GM23338 (cell line): Measurements from ENCODE around the gene KRT84. TPM values are rescaled to one million over a fixed set of nuclear protein-coding genes. Genes with fewer than 3 reads are reported as not detected.

Experiments used
- ATAC-seq: fragments of 200-7000 bp; cut with Tn5 transposase; 3 replicates; pipeline ENCODE4 v1.9.1; 2020
- DNase-seq: peaks from one replicate; pipeline ENCODE4 v3.0.0-alpha.2; 2015; ENCODE audit warnings: low spot score
- H2AFZ ChIP-seq: fragments of 200-600 bp; sonication (generic); 2 replicates; pipeline ENCODE4 v1.8.0; 2016; ENCODE audit warnings: antibody characterized with exemption, mild to moderate bottlenecking, moderate library complexity
- H3F3A ChIP-seq: fragments of 200-600 bp; sonication (generic); replicated peaks from 2 replicates; pipeline ENCODE4 v1.8.0; 2017; ENCODE audit warnings: antibody characterized with exemption, mixed run types, low read depth
- H3K27ac ChIP-seq: fragments of 200-600 bp; sonication (generic); 2 replicates; pipeline ENCODE4 v1.6.1; 2016; ENCODE audit warnings: low read depth
- H3K27me3 ChIP-seq: fragments of 200-600 bp; sonication (generic); 2 replicates; pipeline ENCODE4 v1.8.0; 2016; ENCODE audit warnings: mild to moderate bottlenecking, mixed run types, moderate library complexity; ENCODE audit not compliant: insufficient read depth
- H3K36me3 ChIP-seq: fragments of 200-600 bp; sonication (generic); 2 replicates; pipeline ENCODE4 v1.8.0; 2016; ENCODE audit warnings: mild to moderate bottlenecking; ENCODE audit not compliant: insufficient read depth
- H3K4me1 ChIP-seq: fragments of 200-600 bp; sonication (generic); 2 replicates; pipeline ENCODE4 v1.8.0; 2016; ENCODE audit warnings: mild to moderate bottlenecking, moderate library complexity; ENCODE audit not compliant: insufficient read depth
- H3K4me2 ChIP-seq: fragments of 200-600 bp; sonication (generic); 2 replicates; pipeline ENCODE4 v1.7.1; 2017; ENCODE audit warnings: mixed run types
- H3K4me3 ChIP-seq: fragments of 200-600 bp; sonication (generic); 2 replicates; pipeline ENCODE4 v1.6.1; 2016; ENCODE audit warnings: mixed run types
- H3K79me2 ChIP-seq: fragments of 200-600 bp; sonication (generic); replicated peaks from 2 replicates; pipeline ENCODE4 v1.8.0; 2017; ENCODE audit warnings: mild to moderate bottlenecking; ENCODE audit not compliant: insufficient read depth
- H3K9me2 ChIP-seq: fragments of 200-600 bp; sonication (generic); 2 replicates; pipeline ENCODE4 v1.8.0; 2017; ENCODE audit not compliant: insufficient read depth
- H4K20me1 ChIP-seq: fragments of 200-600 bp; sonication (generic); replicated peaks from 2 replicates; pipeline ENCODE4 v1.8.0; 2017; ENCODE audit warnings: mild to moderate bottlenecking; ENCODE audit not compliant: insufficient read depth
- H3K27ac Mint-ChIP-seq: 2 replicates; pipeline ENCODE4 v1.8.0; 2020; ENCODE audit warnings: inconsistent platforms, mild to moderate bottlenecking, moderate library complexity, mixed read lengths
- H3K27me3 Mint-ChIP-seq: 3 replicates; pipeline ENCODE4 v1.8.0; 2022; ENCODE audit warnings: low read depth, mild to moderate bottlenecking, moderate library complexity, mixed read lengths, inconsistent platforms; ENCODE audit not compliant: insufficient read depth, poor library complexity
- H3K36me3 Mint-ChIP-seq: 3 replicates; pipeline ENCODE4 v1.8.0; 2021; ENCODE audit warnings: low read depth, mild to moderate bottlenecking, inconsistent platforms, moderate library complexity, mixed read lengths
- H3K4me1 Mint-ChIP-seq: 3 replicates; pipeline ENCODE4 v1.8.0; 2020; ENCODE audit warnings: mild to moderate bottlenecking, inconsistent platforms, mixed read lengths
- H3K4me3 Mint-ChIP-seq: 3 replicates; pipeline ENCODE4 v1.8.0; 2021; ENCODE audit warnings: moderate library complexity, mild to moderate bottlenecking, inconsistent platforms, mixed read lengths
- H3K9me3 Mint-ChIP-seq: 3 replicates; pipeline ENCODE4 v1.8.0; 2020; ENCODE audit warnings: moderate library complexity, mild to moderate bottlenecking, inconsistent platforms, mixed read lengths
- CTCF ChIP-seq, 2 experiments: fragments of 200-600 bp in 1 of 2; sonication (generic) in 1 of 2; conservative IDR thresholded peaks; 2 replicates each; pipeline versions ENCODE4 v1.5.1 to v1.6.1; 2016 to 2017; ENCODE audit warnings: antibody characterized with exemption in 2 of 2, low read depth in 2 of 2, mild to moderate bottlenecking in 2 of 2, moderate library complexity in 1 of 2
- ETS1 ChIP-seq: IDR thresholded peaks from 2 replicates; pipeline ENCODE4 v1.6.1; 2016; ENCODE audit warnings: antibody characterized with exemption
- EZH2 ChIP-seq: fragments of 200-600 bp; sonication (generic); IDR thresholded peaks from one replicate; pipeline ENCODE4 v1.8.0; 2017; ENCODE audit warnings: antibody characterized with exemption, mild to moderate bottlenecking, low read depth; ENCODE audit not compliant: unreplicated experiment
- EZH2phosphoT487 ChIP-seq: fragments of 200-600 bp; sonication (generic); IDR thresholded peaks from one replicate; pipeline ENCODE4 v1.8.1; 2018; ENCODE audit warnings: antibody characterized with exemption; ENCODE audit not compliant: unreplicated experiment
- NANOG ChIP-seq: IDR thresholded peaks from 2 replicates; pipeline ENCODE4 v1.6.1; 2016; ENCODE audit warnings: antibody characterized with exemption, borderline replicate concordance
- POLR2AphosphoS5 ChIP-seq: IDR thresholded peaks from 2 replicates; pipeline ENCODE4 v1.6.1; 2016; ENCODE audit warnings: antibody characterized with exemption, low read depth
- REST ChIP-seq: IDR thresholded peaks from one replicate; pipeline ENCODE4 v1.6.1; 2018; ENCODE audit warnings: antibody characterized with exemption; ENCODE audit not compliant: unreplicated experiment
- ZNF462 ChIP-seq: fragments of 250-450 bp; sonication (Bioruptor Pico); IDR thresholded peaks from 2 replicates; pipeline ENCODE4 v1.5.0; 2020; ENCODE audit warnings: mild to moderate bottlenecking, moderate library complexity
- polyA plus RNA-seq: library from polyadenylated mRNA; unstranded; fragments of >200 nt; fragmentation: Nextera tagmentation; extraction: Ambion mirVana; gene quantifications from 2 replicates; pipeline ENCODE4 v1.2.1, GENCODE V29; 2016
- total RNA-seq: library from RNA; depleted of rRNA; stranded (reverse); fragments of >200 nt; shearing (Covaris generic); gene quantifications from 2 replicates; pipeline ENCODE4 v1.2.3, GENCODE V29; 2014

The KRT84 gene
- total and polyA plus RNA-seq, 2 experiments from 2014 or later: not detected

- TF ChIP-seq ZNF462 (CRISPR knock-in tag) (no peak), EZH2phosphoT487 (no peak), ETS1 (no peak), EZH2 (no peak)
Measured at GRCh38 chr12:52379536-52379935, 5.9 kb downstream of the KRT84 start (continued).

- no peaks in the 10 kb centered on the region for H4K20me1 ChIP-seq
- no peaks in the 10 kb centered on the region for H3K4me1 ChIP-seq
- H3K4me2 ChIP-seq: no peak overlapping the region
- no peaks in the 10 kb centered on the region for H3K27me3 ChIP-seq
- H3K9me2 ChIP-seq: no peaks in the 10 kb centered on the region
- peaks cover 3% of the 10 kb centered on the region for H3K27me3 Mint-ChIP-seq
- H3K27ac ChIP-seq: no peak overlapping the region
- peak; percentile 59 for ATAC-seq
- H3K4me3 Mint-ChIP-seq: no peak overlapping the region
- no peaks in the 10 kb centered on the region for H3K9me3 Mint-ChIP-seq
- H2AFZ ChIP-seq: peak overlapping the region; percentile 23; the same call in 1 of the 2 replicates
- no peaks in the 10 kb centered on the region for H3K79me2 ChIP-seq
- H3F3A ChIP-seq: no peaks in the 10 kb centered on the region
- H3K4me1 Mint-ChIP-seq: no peaks in the 10 kb centered on the region
- no peaks in the 10 kb centered on the region for H3K36me3 Mint-ChIP-seq
- no peak overlapping the region for H3K27ac Mint-ChIP-seq
- no peak for DNase-seq
- no peaks in the 10 kb centered on the region for H3K36me3 ChIP-seq
- no peak overlapping the region for H3K4me3 ChIP-seq
- TF ChIP-seq CTCF (conservative IDR thresholded peaks at IDR 0.05; ENCODE audit: low read depth in 2 of 2): no peak
- no peak for TF ChIP-seq NANOG
- no peak for TF ChIP-seq ETS1
- no peak for TF ChIP-seq POLR2AphosphoS5
- TF ChIP-seq REST: no peak
Measured at GRCh38 chr12:52378091-52378490, 7.4 kb downstream of the KRT84 start.
